Tongue (tissue), 2 donors: Measurements from ENCODE around the gene R3HDM2. TPM values are rescaled to one million over a fixed set of nuclear protein-coding genes. Genes with fewer than 3 reads are reported as not detected.
"Not testable (repeated sequence)": the region's sequence is repeated elsewhere in the genome, so short reads cannot be mapped to it uniquely, and the experiment has no call there.

ENCODE experiments used
- DNase-seq: peaks from one replicate; pipeline ENCODE4 v3.0.0-alpha.2; 2015
- total RNA-seq: library from RNA; depleted of rRNA; stranded (reverse); fragments of >200 nt; gene quantifications from one replicate; pipeline ENCODE4 v1.2.3, GENCODE V29; 2014

Gene R3HDM2
- total RNA-seq, 1 donor from 2014 or later, result 40.0 TPM

DNA sequence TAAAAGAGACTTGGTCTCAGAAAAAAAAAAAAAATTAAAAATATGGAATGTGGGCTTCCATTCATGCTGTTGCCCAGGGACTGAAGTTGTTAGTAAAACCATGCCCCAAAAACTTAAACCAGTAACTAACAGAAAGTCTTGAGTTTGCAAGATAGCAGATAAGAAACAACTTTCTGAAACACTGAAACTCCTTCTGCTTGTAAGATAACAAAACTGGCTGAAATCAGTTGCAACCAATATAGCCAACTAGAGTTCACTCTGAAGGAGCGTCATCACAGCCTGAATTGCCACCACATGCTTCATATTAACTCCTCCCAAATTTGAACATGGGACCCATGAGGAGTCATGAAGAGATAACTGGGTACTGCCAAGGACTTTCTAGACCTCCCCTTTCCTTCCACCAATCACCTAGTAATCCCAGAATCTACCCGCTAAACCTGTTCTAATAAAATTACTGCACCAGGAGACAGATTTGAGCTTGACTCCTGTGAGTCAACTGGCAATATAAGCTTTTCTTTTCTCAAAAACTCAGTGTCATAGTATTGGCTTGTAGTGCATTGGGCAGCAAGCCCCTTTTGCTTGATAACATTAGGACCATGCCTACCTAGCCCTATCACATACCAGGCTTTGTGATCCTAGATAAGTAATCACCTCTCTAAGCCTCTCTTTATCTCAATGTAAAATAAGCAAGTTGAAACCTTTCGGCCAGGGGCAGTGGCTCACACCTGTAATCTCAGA, 53.6 kb downstream of the R3HDM2 start:
- no peak for DNase-seq

DNA sequence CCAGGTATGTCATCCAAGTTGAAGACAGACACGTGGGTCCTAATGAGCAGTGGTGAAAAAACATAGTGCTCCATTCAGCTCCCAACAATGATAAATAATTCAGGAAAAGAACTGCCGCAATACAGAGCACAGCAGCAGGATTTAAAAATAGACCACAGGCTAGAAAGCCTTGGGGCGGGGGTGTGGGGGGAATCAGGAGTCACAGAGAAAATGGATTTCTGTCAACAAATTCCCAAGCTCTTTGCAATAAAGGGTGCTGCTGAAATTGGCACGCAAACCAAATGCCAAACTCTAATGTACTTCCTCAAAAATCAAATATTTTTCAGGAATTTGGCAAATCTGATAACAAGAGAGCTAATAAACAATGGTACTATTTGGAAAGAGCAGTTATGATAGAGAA, 58.6 kb downstream of the R3HDM2 start:
- DNase-seq, result no peak

DNA sequence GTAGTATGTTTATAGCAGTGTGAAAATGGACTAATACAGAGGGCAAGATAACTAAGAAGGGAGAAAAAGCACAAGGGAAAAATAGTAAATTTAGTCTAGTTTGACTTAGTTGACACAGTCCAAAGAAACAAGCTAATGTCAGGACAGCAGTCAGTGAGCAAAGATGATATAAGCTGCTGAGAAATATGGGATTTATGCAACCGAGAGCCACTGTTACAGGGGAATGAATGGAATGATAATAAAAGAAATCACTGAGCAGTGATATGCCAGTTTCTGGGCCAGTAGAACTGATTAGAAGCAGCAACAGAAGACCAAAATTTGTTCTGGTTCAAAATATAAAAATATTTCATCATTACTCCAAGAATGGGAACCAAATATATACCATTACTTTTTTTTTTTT, 60.1 kb downstream of the R3HDM2 start:
- DNase-seq, result no peak

DNA sequence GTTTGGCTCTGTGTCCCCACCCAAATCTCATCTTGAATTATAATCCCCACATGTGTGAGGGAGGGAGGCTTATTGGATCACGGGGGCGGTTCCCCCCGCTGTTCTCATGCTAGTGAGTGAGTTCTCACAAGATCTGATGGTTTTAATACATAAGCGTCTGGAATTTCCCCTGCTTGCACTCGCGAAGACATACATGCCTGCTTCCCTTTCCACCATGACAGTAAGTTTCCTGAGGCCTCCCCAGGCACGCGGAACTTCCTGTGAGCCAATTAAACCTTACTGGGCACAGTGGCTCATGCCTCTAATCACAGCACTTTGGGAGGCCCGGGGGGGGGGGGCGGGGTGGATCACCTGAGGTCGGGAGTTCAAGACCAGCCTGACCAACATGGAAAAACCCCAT, 60.8 kb downstream of the R3HDM2 start:
- no peak for DNase-seq

DNA sequence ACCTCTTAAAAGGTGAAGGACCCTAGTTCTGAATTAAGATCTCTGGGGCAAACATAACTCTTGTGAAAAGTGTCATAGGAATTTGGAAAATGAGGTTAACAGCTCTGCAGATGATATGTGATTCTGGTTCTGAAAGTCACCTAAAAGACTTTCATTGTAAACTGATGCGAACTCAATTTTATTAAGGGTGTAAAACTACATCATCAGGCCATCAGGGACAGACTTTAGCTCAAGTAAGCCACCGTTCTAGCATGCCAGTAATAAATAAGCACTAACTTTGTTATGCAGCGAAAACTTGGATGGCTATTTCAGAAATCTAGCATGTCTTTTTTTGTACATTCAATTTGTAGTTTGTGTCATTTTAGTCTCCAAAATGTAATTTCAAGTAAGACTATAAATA, 61.6 kb downstream of the R3HDM2 start:
- DNase-seq, result no peak

DNA sequence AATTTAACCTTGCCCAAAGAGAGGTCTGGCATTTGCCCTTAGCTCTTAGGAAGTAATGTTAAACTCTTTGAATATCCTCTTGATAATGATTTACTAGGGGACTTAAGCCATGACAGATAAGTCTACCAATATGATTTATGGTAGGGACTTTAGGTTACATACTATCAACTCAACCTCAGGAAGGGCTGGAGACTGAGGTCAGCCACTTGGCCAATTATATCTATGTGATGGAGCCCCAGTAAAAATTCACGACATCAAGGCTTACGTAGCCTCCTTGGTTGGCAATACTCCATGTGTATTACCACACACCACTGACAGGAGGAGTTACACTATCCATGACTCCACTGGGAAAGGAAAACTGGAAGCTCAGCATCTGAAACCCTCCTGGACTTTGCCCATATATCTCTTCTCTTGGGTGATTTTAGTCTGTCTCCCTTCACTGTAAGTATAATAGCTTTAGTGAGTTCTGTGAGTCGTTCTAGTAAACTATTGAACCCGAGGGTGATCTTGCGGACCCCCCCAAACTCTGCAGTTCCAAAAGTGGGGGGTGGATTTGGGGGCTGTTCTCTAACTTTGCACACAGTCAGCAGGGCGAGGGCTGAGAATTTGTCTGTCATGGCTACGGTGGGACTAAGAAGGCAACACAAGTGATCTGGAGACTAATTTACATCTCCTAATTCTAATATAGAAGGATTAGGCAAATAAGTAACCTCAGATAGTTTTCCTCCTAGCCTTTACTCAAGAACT, 62.3 kb downstream of the R3HDM2 start:
- DNase-seq, result no peak

DNA sequence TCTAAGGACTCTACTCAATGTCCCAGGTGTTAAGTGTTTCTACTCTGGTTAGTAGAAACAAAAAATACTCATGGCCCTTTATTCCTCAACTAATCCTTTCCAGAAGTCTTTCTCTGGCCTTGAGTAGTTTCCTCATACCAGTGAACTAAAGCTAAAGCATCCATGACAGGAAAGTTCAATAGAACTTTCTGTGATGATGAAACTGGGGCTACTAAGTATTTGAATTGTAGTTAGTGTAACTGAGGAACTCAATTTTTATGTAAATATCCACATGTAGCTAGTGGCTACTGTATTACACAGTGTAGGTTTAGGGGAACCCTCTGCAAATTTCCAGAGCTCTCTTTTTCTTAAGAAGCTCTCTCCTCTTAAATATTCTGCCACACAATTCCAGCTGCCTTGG, 63.7 kb downstream of the R3HDM2 start:
- DNase-seq, result no peak

DNA sequence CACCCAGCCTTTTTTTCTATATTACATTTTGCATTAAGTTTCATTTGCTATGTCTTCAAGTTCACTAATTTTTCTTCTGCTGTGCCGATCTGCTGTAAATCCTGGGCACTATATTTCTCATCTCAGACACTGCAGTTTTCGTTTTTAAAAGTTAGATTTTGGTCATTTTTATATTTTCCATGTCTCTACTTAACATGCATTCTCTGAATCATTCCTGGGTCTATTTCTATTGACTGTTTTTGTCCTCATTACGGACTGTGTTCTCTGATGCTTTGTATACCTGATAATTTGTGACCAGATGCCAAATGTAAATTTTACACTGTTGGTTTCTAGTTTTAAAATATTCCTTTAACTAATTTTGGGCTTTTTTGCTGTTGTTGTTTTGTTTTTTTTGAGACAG, 64.5 kb downstream of the R3HDM2 start:
- no peak for DNase-seq

DNA sequence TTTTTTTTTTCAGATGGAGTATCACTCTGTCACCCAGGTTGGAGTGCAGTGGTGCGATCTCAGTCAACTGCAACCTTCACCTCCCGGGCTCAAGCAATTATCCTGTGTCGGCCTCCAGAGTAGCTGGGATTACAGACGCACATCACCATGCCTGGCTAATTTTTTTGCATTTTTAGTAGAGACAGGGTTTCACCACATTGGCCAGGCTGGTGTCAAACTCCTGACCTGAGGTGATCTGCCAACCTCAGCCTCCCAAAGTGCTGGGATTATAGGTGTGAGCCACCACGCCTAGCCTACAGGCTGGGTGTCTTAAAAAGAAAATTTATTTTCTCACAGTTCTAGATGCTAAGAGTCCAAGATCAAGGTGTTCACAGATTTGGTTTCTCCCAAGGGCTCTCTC, 66.7 kb downstream of the R3HDM2 start:
- not testable (repeated sequence) for DNase-seq

DNA sequence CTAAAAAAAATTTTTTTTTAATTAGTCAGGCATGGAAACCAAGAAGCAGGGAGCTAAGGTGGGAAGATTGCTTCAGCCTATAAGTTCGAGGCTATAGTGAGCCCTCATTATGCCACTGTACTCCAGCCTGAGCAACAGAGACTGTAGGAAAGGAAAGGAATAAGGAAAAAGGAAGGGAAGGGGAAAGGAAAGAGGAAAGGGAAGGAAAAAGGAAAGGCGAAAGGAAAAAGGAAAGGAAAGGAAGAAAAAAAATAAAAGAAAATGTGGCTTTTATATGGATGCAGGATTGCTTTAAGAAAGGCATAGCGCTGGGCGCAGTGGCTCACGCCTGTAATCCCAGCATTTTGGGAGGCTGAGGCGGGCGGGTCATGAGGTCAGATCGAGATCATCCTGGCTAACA, 70.4 kb downstream of the R3HDM2 start:
- no peak for DNase-seq

DNA sequence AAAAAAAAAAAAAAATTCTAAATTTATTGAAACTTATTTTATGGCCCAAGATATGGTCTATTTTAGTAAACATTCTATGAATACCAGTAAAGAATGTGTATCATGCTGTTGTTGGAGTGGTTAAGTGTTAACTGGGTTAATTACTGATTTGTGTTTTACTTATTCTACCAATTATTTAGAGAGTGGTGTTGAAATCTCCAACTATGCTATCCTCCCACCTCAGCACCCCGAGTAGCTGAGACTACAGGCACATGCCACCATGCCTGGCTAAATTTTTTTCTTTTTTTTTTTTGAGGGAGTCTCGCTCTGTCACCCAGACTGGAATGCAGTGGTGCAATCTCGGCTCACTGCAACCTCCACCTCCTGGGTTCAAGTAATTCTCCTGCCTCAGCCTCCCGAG, 72.2 kb downstream of the R3HDM2 start:
- DNase-seq, result no peak

DNA sequence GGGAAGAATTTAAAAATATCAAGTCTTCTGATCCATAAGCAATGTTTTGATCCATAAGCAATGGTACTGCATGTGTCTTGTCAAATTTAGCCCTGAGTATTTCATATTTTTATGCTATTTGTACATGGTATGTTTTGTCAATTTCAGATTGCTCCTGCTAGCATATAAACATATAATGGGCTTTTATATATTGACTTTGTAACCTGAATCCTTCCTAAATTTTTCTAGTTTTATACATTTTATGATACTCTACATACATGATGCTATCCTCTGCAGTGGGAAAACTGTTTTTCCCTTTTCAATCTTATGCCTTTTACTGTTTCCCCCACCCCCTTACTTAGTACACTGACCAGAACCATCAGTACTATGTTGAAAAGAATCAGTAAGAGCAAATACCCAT, 75.1 kb downstream of the R3HDM2 start:
- DNase-seq, result no peak

DNA sequence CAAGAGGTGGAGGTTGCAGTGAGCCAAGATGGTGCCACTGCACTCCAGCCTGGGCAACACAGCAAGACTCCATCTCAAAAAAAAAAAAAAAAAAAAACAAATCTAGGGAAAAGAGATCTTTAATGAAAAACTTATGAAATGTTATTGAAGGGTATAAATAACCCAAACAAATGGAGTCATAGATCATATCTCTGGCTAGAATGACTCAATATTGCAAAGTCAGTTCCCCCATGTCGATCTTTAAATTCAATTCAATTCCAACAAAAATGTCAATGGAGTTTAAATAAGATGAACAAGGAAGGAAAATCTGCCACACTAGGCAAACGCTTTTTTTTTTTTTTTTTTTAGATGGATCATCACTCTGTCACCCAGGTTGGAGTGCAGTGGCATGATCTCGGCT, 78.7 kb downstream of the R3HDM2 start:
- no peak for DNase-seq

DNA sequence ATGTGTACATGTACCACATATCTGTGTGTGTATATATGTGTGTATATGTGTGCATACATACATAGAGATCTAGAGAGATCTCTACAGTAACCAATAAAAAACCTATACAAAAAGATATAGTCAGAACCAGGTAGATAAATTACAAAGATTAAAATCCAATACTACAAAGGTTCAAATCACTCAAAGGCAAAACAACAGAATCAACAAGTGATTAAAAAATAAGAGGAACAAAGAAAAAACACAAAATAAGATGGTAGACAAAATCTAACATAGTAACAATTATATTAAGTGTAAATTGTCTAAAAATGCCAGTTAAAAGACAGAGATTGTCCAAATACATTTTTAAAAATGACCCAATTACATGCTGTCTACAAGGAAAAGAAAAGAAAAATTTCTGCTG, 83.6 kb downstream of the R3HDM2 start:
- DNase-seq, result no peak

DNA sequence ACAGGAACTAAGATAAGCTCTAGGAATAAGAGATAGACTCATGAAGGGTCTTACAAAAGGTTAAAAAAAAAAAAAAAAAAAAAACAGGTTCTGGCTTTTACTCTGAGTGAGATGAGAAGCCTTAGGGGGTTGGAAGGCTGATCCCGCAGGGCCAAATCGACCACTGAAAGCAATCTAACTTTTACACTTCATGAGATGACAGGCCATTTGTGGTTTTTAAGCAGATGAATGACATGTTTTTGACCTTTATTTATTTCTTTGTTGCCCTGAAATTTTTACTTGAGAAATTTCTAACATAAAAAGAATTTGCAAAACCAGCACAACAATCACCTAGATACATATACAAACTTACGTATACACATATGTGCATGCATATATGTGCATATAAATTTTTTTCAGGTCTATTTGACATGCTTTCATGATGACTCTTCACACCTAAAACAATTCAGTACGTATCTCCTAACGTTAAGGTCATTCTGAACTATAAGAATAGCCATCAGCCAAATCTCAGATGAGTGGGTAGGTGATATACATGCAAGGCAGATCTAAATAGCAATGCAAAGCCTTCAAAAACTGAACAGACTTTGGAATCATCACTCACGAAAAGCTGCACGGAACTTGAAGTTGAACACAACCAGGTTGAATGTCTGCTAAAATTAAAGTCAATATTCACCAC, 87.0 kb downstream of the R3HDM2 start:
- no peak for DNase-seq

DNA sequence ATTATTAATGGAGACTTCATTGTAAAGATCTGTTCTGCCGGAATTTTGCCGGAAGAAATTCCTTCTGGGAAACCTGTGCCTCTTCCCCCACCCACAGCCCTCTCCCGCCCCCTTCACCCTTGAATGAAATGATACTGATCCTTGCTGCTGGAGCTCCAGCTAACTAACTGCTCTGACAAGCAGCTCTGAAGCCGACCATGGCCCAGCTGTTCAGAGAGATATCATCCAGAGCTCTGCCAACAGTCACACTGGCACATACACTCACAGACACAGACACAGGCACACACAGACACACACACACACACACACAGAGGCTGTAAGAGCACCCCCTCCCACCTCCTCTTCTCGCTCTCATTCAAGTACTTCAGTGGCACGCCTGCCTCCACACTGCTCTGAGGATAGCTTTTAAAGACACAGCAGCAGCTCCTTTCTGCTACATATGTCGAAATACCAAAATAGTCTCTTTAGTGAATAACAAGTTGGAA, 88.6 kb downstream of the R3HDM2 start:
- DNase-seq, result peak; percentile 89

DNA sequence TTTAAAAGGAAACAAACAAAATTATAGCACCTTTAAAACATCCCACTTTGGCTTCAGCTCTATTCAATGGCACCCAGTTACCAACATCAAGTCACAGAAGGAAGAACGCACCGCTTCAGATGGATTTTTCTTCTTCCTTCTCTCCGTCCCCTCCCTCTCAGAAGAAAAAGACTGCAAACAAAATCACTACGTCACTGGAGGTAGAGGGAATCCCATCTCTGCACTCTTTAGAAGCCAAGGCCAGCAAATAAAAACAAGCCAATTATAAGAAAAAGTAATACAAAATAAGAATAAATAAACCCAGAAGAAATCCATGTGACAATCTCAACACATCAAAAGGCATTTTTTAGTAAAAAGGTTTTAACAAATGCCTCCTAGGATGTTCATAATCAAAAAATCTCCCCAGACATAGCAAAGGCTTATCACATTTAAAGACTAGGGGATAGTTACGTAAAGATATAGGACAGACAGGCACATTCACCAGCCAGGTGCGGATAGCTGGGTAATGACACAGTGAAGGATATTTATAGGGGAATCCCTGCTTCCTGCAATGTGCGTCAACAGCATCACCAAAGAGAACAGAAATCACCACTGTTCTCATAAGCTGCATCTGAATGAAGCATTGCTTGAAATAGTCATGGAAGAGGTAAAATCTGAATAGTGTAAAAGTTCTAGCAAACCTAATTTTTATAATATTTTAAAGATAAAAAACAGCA, 89.4 kb downstream of the R3HDM2 start:
- DNase-seq, result peak; percentile 36

DNA sequence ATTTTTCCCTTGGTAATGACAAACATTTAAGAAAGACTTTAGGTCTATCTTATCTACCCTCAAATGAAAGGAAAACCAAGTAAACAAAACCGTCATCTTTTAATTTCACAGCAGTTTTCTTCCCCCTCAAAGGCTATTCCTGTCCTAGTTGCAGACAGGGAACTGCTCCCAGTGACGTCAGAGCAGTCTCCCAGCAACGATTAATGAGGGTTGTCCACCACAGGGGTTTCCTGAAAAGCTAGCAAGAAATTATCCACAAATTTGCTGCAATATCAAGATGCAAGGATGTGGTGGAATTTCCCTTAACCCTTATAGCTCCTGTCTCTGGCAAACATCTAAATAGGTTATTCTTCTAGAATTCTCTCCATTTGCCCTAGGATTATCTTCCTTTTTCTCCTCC, 90.7 kb downstream of the R3HDM2 start:
- DNase-seq, result peak; percentile 69

DNA sequence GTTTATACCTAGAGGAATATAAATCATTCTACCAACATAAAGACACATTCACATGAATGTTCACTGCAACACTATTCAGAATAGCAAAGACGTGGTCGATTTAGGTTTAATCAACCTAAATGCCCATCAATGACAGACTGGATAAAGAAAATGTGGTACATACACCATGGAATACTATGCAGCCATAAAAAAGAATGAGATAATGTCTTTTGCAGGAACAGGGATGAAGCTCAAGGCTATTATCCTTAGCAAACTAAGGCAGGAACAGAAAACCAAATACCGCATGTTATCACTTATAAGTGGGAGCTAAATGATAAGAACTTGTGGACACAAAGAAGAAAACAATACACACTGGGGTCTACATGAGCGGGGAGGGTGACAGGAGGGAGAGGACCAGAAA, 94.5 kb downstream of the R3HDM2 start:
- not testable (repeated sequence) for DNase-seq

DNA sequence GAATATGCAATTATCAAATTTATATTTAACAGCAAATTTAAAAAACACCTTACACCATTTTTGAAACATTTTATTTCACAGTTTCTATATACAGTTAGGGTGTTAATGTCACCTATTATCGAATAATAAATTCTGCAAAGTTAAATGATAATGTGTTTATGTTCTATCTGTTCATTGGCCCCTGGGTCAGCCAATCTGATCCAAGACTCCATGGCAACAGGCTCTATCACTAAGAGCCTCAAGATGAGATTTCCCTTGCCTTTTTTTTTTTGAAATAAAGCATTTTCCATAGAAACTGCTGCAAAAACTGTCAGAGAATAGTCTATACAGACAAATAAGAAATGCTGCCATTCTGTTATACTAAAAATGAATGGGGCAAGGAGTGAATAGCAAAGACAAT, 96.6 kb downstream of the R3HDM2 start:
- no peak for DNase-seq

DNA sequence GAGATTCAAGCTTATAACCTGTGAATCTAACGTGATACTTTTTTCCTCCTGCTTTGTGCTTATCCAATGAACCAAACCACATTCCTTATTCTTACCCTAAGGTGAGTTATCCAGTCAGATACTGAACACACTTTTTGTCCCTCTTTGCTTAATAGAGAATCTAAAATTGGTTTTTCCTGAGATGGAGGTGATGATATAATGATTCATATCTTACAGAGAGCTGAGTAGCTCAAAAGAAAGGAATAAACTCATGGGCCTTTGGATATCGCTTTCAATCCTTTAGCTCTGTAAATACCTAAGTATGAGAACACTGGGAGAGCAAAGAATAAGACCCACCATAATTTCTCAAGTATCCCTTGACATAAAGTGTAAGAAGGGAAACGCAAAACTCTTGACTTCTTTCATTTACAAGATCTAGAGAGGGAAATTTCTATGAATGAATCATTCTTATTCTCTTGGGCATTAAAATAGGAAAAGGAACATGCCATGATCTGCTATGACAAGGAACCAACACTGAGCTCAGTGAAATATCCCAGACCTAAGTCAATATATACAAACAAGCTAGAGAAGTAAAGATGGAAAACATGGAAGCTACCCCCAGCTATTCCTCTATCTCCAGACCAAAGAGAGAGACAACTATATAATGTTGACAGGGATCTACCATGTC, 98.1 kb downstream of the R3HDM2 start:
- DNase-seq, result no peak

DNA sequence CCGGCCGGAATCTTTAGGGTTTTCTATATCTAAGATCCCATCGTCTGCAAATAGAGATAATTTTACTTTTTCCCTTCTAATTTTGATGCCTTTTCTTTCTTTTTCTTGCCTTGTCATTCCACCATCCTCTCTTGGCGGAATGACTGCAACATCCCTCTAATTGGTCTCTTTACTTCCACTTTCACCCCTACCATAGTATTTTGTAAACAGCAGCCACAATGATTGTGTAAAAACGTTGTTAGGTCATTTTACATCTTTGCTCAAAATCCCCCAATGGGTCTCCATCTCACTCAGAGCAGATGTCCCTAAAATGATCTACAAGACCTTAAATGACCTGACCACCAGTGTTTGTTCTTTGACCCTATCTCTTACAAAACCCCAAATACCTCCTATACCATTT, 99.9 kb downstream of the R3HDM2 start:
- DNase-seq, result no peak
